GM12891 (cell line): ENCODE measurements around the gene ZNF799.

ENCODE experiments used
- DNase-seq: peaks from one replicate; pipeline ENCODE4 v3.0.0; 2011; ENCODE audit warnings: low spot score; ENCODE audit not compliant: insufficient read length
- FAIRE-seq: peaks from 2 replicates; lab custom pipeline; 2011; peaks lifted over from hg19 to GRCh38; lab: Jason Lieb, UNC
- PAX5 ChIP-seq: IDR thresholded peaks from 2 replicates; pipeline ENCODE4 v1.6.1; 2011; ENCODE audit warnings: low read length, moderate library complexity, mild to moderate bottlenecking; ENCODE audit not compliant: insufficient read depth, severe bottlenecking
- POLR2A ChIP-seq: IDR thresholded peaks from 2 replicates; pipeline ENCODE4 v1.6.1; 2011; ENCODE audit warnings: low read depth, low read length, control low read depth
- POU2F2 ChIP-seq: IDR thresholded peaks from 2 replicates; pipeline ENCODE4 v1.6.1; 2011; ENCODE audit warnings: low read depth, mild to moderate bottlenecking, control low read depth, low read length, moderate library complexity
- SPI1 ChIP-seq: IDR thresholded peaks from 2 replicates; pipeline ENCODE4 v1.6.1; 2011; ENCODE audit warnings: low read depth, low read length, control low read depth

The ZNF799 gene

DNA sequence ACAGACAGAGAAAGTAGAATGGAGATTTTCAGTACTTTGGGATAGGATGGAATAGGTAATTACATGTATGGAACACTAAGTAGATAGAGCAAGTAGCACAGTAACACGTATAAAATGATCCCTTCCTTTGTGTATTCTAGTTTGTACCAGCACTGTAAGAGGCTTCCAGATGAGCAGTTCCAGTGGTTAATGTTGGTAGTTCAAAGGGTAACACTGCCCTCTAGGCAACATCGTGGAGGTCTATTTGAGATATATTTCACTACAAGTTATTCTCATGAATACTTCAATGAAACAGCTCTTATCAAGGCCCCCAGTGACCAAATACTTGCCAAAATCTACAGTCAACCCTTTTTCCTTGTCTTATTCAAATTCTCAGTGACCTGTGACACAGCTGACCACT lies 54.2 kb downstream of the ZNF799 start:
- TF ChIP-seq POLR2A (no peak), SPI1 (no peak), PAX5 (no peak)
- FAIRE-seq (no peak), DNase-seq (no peak)

DNA sequence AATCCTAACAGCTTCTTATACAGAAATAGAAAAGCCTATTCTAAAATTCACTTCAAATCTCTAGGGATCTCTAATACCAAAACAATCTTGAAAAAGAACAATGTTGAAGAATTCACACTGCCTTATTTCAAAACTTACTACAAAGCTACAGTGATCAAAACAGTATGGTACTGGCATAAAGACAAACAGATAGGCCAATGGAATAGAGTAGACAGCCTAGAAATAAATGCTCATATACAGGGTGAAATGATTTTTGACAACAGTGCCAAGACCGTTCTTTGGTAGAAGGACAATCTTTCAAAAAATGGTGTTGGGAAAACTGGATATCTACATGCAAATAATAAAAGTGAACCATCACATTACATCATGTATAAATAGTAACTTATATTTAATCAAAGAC lies 55.9 kb downstream of the ZNF799 start:
- no peak for FAIRE-seq
- no peak for TF ChIP-seq POU2F2
- no peak for DNase-seq
